ENCODE data around the gene TCN1. TPM values are rescaled to one million over a fixed set of nuclear protein-coding genes. Genes with fewer than 3 reads are reported as not detected.
"Not testable (repeated sequence)": the region's sequence is repeated elsewhere in the genome, so short reads cannot be mapped to it uniquely, and the experiment has no call there.

Gene TCN1
- total RNA-seq, 2 experiments from 2014 or later: not detected

GRCh38 chr11:59898046-59898445 is 31.8 kb upstream of the TCN1 start:
- no peak overlapping the region for H3K27ac ChIP-seq (ENCODE audit: low read depth, low read length, poor library complexity, severe bottlenecking)

GRCh38 chr11:59894616-59895015 is 28.3 kb upstream of the TCN1 start:
- DNase-seq (ENCODE audit: low spot score): no peak
- H3K4me1 ChIP-seq (ENCODE audit: insufficient read depth, low read length, poor library complexity, severe bottlenecking): no peaks in the 10 kb centered on the region
- H3K4me3 ChIP-seq (ENCODE audit: low read depth, low read length, poor library complexity, severe bottlenecking): no peak overlapping the region
- H3K4me2 ChIP-seq (ENCODE audit: low read length): no peak overlapping the region
- CTCF ChIA-PET (ENCODE audit: unreplicated experiment): no interaction called here
- no peaks in the 10 kb centered on the region for H3K36me3 ChIP-seq (ENCODE audit: insufficient read depth, low read length)
- intact Hi-C loops (cut with micrococcal nuclease; ENCODE audit: unreplicated experiment): no loop called here
- POLR2A ChIA-PET: interaction anchor here (0.6 to 0.7 kb wide), 2 partner anchors 299 to 345 kb away, joined by 3 to 7 read pairs; no protein-coding TSS in a partner anchor
- no peak overlapping the region for H3K27ac ChIP-seq (ENCODE audit: low read depth, low read length, poor library complexity, severe bottlenecking)
- H2AFZ ChIP-seq (ENCODE audit: low read length): no peak overlapping the region
- no peaks in the 10 kb centered on the region for H3K9me3 ChIP-seq (ENCODE audit: low read length)
- BruUV-seq (replicated peaks): no TSS peak
- H3K79me2 ChIP-seq (ENCODE audit: insufficient read depth, low read depth, low read length): no peaks in the 10 kb centered on the region
- no peaks in the 10 kb centered on the region for H3K9me2 ChIP-seq (ENCODE audit: insufficient read depth, low read length)
- no peaks in the 10 kb centered on the region for H4K20me1 ChIP-seq (ENCODE audit: insufficient read depth, low read length)
- TF ChIP-seq EZH2phosphoT487 (IDR thresholded peaks at IDR 0.05; ENCODE audit: borderline replicate concordance, low read depth, low read length) (no peak), CTCF (conservative IDR thresholded peaks at IDR 0.05; ENCODE audit: low read length) (no peak)

More at GRCh38 chr11:59898046-59898445, 31.8 kb upstream of the TCN1 start:
- no peaks in the 10 kb centered on the region for H4K20me1 ChIP-seq (ENCODE audit: insufficient read depth, low read length)
- intact Hi-C loops (cut with micrococcal nuclease; ENCODE audit: unreplicated experiment): no loop called here
- H3K4me2 ChIP-seq (ENCODE audit: low read length): no peak overlapping the region
- no peaks in the 10 kb centered on the region for H3K9me3 ChIP-seq (ENCODE audit: low read length)
- no peak overlapping the region for H3K4me3 ChIP-seq (ENCODE audit: low read depth, low read length, poor library complexity, severe bottlenecking)
- no peaks in the 10 kb centered on the region for H3K36me3 ChIP-seq (ENCODE audit: insufficient read depth, low read length)
- DNase-seq (ENCODE audit: low spot score): no peak
- H3K9me2 ChIP-seq (ENCODE audit: insufficient read depth, low read length): no peaks in the 10 kb centered on the region
- ChIA-PET CTCF (ENCODE audit: unreplicated experiment) (no interaction called here), POLR2A (no interaction called here)
- H3K79me2 ChIP-seq (ENCODE audit: insufficient read depth, low read depth, low read length): no peaks in the 10 kb centered on the region
- BruUV-seq (replicated peaks): no TSS peak
- H2AFZ ChIP-seq (ENCODE audit: low read length): no peak overlapping the region
- TF ChIP-seq EZH2phosphoT487 (IDR thresholded peaks at IDR 0.05; ENCODE audit: borderline replicate concordance, low read depth, low read length): no peak
- no peak for TF ChIP-seq CTCF (conservative IDR thresholded peaks at IDR 0.05; ENCODE audit: low read length)
- H3K4me1 ChIP-seq (ENCODE audit: insufficient read depth, low read length, poor library complexity, severe bottlenecking): no peaks in the 10 kb centered on the region

GRCh38 chr11:59891781-59892181 is 25.5 kb upstream of the TCN1 start:
- H2AFZ ChIP-seq (ENCODE audit: low read length): no peak overlapping the region
- no peak overlapping the region for H3K4me3 ChIP-seq (ENCODE audit: low read depth, low read length, poor library complexity, severe bottlenecking)
- H3K79me2 ChIP-seq (ENCODE audit: insufficient read depth, low read depth, low read length): no peaks in the 10 kb centered on the region
- H3K27ac ChIP-seq (ENCODE audit: low read depth, low read length, poor library complexity, severe bottlenecking): no peak overlapping the region
- H3K4me1 ChIP-seq (ENCODE audit: insufficient read depth, low read length, poor library complexity, severe bottlenecking): no peaks in the 10 kb centered on the region
- no TSS peak for BruUV-seq (replicated peaks)
- DNase-seq (ENCODE audit: low spot score): no peak
- CTCF ChIA-PET (ENCODE audit: unreplicated experiment): no interaction called here
- H3K9me3 ChIP-seq (ENCODE audit: low read length): no peaks in the 10 kb centered on the region
- POLR2A ChIA-PET: no interaction called here
- no peaks in the 10 kb centered on the region for H3K36me3 ChIP-seq (ENCODE audit: insufficient read depth, low read length)
- H4K20me1 ChIP-seq (ENCODE audit: insufficient read depth, low read length): no peaks in the 10 kb centered on the region
- intact Hi-C loops (cut with micrococcal nuclease; ENCODE audit: unreplicated experiment): no loop called here
- H3K9me2 ChIP-seq (ENCODE audit: insufficient read depth, low read length): no peaks in the 10 kb centered on the region
- H3K4me2 ChIP-seq (ENCODE audit: low read length): no peak overlapping the region
- TF ChIP-seq CTCF (conservative IDR thresholded peaks at IDR 0.05; ENCODE audit: low read length) (no peak), EZH2phosphoT487 (IDR thresholded peaks at IDR 0.05; ENCODE audit: borderline replicate concordance, low read depth, low read length) (no peak)

GRCh38 chr11:59887156-59887555 is 20.9 kb upstream of the TCN1 start:
- H4K20me1 ChIP-seq (ENCODE audit: insufficient read depth, low read length); H3K27ac ChIP-seq (ENCODE audit: low read depth, low read length, poor library complexity, severe bottlenecking); H2AFZ ChIP-seq (ENCODE audit: low read length); CTCF ChIA-PET (ENCODE audit: unreplicated experiment); H3K9me3 ChIP-seq (ENCODE audit: low read length); H3K4me2 ChIP-seq (ENCODE audit: low read length); BruUV-seq (replicated peaks); H3K36me3 ChIP-seq (ENCODE audit: insufficient read depth, low read length); DNase-seq (ENCODE audit: low spot score); H3K79me2 ChIP-seq (ENCODE audit: insufficient read depth, low read depth, low read length); intact Hi-C loops (cut with micrococcal nuclease; ENCODE audit: unreplicated experiment); H3K9me2 ChIP-seq (ENCODE audit: insufficient read depth, low read length); H3K4me3 ChIP-seq (ENCODE audit: low read depth, low read length, poor library complexity, severe bottlenecking); H3K4me1 ChIP-seq (ENCODE audit: insufficient read depth, low read length, poor library complexity, severe bottlenecking): not testable (repeated sequence)
- POLR2A ChIA-PET: interaction anchor here (0.6 to 0.7 kb wide), 2 partner anchors 113 to 1597 kb away, joined by 3 to 4 read pairs; no protein-coding TSS in a partner anchor
